ENCODE results near the gene CTRB2. TPM values are rescaled to one million over a fixed set of nuclear protein-coding genes. Genes with fewer than 3 reads are reported as not detected.

The CTRB2 gene
- polyA plus RNA-seq, 1 of the 3 experiments (the other 2 are of a cell fraction) = not detected

GRCh38 chr16:75252049-75252864, 45.3 kb upstream of the CTRB2 start (continued):
- TF ChIP-seq USF1 (IDR thresholded peaks at IDR 0.05; ENCODE audit: borderline replicate concordance, low read depth) = no peak
- TF ChIP-seq TAF1 (IDR thresholded peaks at IDR 0.05; ENCODE audit: borderline replicate concordance, low read depth, low read length) = no peak
- TF ChIP-seq MXI1 (IDR thresholded peaks at IDR 0.05; ENCODE audit: low read depth, low read length) = no peak
- no peak for TF ChIP-seq JUND (IDR thresholded peaks at IDR 0.05)

- Histone ChIP-seq H3K27ac (ENCODE audit: low read depth in 2 of 2, low read length in 1 of 2) (peak within 1 kb of the TSS; percentile 86 to 98), H3K4me1 (ENCODE audit: control insufficient read depth in 1 of 2, insufficient read depth in 2 of 2, low read depth in 1 of 2, low read length in 1 of 2) (peaks cover 73 to 74% of the 10 kb centered on the region in 2 experiments; a peak in 3 of 4 replicates), H3K9me2 (no peaks in the 10 kb centered on the region), H3K4me2 (peak within 1 kb of the TSS; percentile 81), H3K79me2 (ENCODE audit: insufficient read depth) (peaks cover 96% of the 10 kb centered on the region), H3K9ac (peak within 1 kb of the TSS; percentile 98), H3K9me3 (no peaks in the 10 kb centered on the region), H3F3A (replicated peaks; ENCODE audit: insufficient read depth) (peaks cover 34% of the 10 kb centered on the region), H3K4me3 (ENCODE audit: low read depth in 2 of 2, low read length in 1 of 2) (peak within 1 kb of the TSS; percentile 77 to 88), H3K36me3 (replicated peaks in 1 of 2; ENCODE audit: control insufficient read depth in 1 of 2, insufficient read depth in 2 of 2, low read length in 1 of 2) (peaks cover 0 to 3% of the 10 kb centered on the region in 2 experiments), H4K20me1 (ENCODE audit: insufficient read depth) (peaks cover 92% of the 10 kb centered on the region), H3K27me3 (ENCODE audit: insufficient read depth) (no peaks in the 10 kb centered on the region), H2AFZ (ENCODE audit: low read depth) (no peak within 1 kb of the TSS)
- peak; percentile 97 for DNase-seq
- 29% methylated on average over 6 of the region's 84 CpGs for WGBS (ENCODE audit: low lambda C conversion rate)
- ChIA-PET CTCF (interaction anchor here (0.9 to 3.1 kb wide), 11 partner anchors 11 to 141 kb away, joined by 3 to 25 read pairs (median 5); no protein-coding TSS in a partner anchor), POLR2A (interaction anchor here (1.1 kb wide), 1 partner anchor 13 kb away, joined by 3 read pairs; no protein-coding TSS in a partner anchor)
- TF ChIP-seq RCOR1 (IDR thresholded peaks at IDR 0.05; ENCODE audit: low read length) (0 out of 2 replicates have a peak, but pooled peaks have one; percentile 15), TAF1 (IDR thresholded peaks at IDR 0.05; ENCODE audit: borderline replicate concordance, low read depth, low read length) (0 out of 2 replicates have a peak, but pooled peaks have one; percentile 10), EZH2phosphoT487 (IDR thresholded peaks at IDR 0.05; ENCODE audit: borderline replicate concordance, low read depth) (no peak)
These were observed 44.5 kb upstream of the CTRB2 start, which contains the start of gene BCAR1 for GRCh38 chr16:75251280-75252048. TSS of gene BCAR1 (minus strand) at chr16:75251624. CDS start at chr16:75251482, 142 bp downstream.

GRCh38 chr16:75250809-75251279, 43.9 kb upstream of the CTRB2 start:
- TF ChIP-seq SMC3 (IDR thresholded peaks at IDR 0.05; ENCODE audit: low read depth, low read length) (no peak; the same call in 1 of the 2 replicates), NRF1 (IDR thresholded peaks at IDR 0.05; ENCODE audit: low read depth, low read length) (peak; percentile 28; the same call in 1 of the 2 replicates), REST (IDR thresholded peaks at IDR 0.05; ENCODE audit: low read depth, low read length) (0 out of 2 replicates have a peak, but pooled peaks have one; percentile 7)
- WGBS (ENCODE audit: low lambda C conversion rate) = 0% methylated on average over 18 of the region's 59 CpGs
- Histone ChIP-seq H3F3A (replicated peaks; ENCODE audit: insufficient read depth) (peaks cover 41% of the 10 kb centered on the region), H3K4me1 (ENCODE audit: control insufficient read depth in 1 of 2, insufficient read depth in 2 of 2, low read depth in 1 of 2, low read length in 1 of 2) (peaks cover 73 to 78% of the 10 kb centered on the region in 2 experiments; a peak in 3 of 4 replicates), H3K9me2 (no peaks in the 10 kb centered on the region), H3K27me3 (ENCODE audit: insufficient read depth) (no peaks in the 10 kb centered on the region), H3K36me3 (replicated peaks in 1 of 2; ENCODE audit: control insufficient read depth in 1 of 2, insufficient read depth in 2 of 2, low read length in 1 of 2) (peaks cover 0 to 3% of the 10 kb centered on the region in 2 experiments), H3K4me2 (peak overlapping the region; percentile 81), H4K20me1 (ENCODE audit: insufficient read depth) (peaks cover 87% of the 10 kb centered on the region), H3K27ac (ENCODE audit: low read depth in 2 of 2, low read length in 1 of 2) (peak overlapping the region; percentile 67 to 98), H3K4me3 (ENCODE audit: low read depth in 2 of 2, low read length in 1 of 2) (peak overlapping the region; percentile 77 to 88), H3K9me3 (no peaks in the 10 kb centered on the region), H2AFZ (ENCODE audit: low read depth) (no peak overlapping the region), H3K9ac (peak overlapping the region; percentile 98), H3K79me2 (ENCODE audit: insufficient read depth) (peaks cover 96% of the 10 kb centered on the region)
- CTCF ChIA-PET = interaction anchor here (0.9 to 3.1 kb wide), 16 partner anchors 9 to 153 kb away, joined by 3 to 25 read pairs (median 4); no protein-coding TSS in a partner anchor
- POLR2A ChIA-PET = interaction anchor here (1.1 kb wide), 1 partner anchor 13 kb away, joined by 3 read pairs; no protein-coding TSS in a partner anchor
- peak; percentile 89 for DNase-seq

Measured in SK-N-SH (cell line).